IPS-18c (cell line): ENCODE data around the gene JPH2.
"Not testable (repeated sequence)": the region's sequence is repeated elsewhere in the genome, so short reads cannot be mapped to it uniquely, and the experiment has no call there.

Experiments used
- H3K4me3 ChIP-seq: 2 replicates; pipeline ENCODE4 v1.7.0; 2013; ENCODE audit warnings: low read depth, mild to moderate bottlenecking, low read length, moderate library complexity; ENCODE audit not compliant: insufficient read depth
- H3K9me3 ChIP-seq: one replicate; pipeline ENCODE4 v1.6.1; 2013; ENCODE audit warnings: mild to moderate bottlenecking, low read length, moderate library complexity; ENCODE audit not compliant: control insufficient read depth, insufficient read depth

The JPH2 gene

GRCh38 chr20:44187054-44187771, at the start of gene JPH2:
TSS of gene JPH2 (minus strand) at chr20:44187188. CDS start at chr20:44186705, 483 bp downstream.
- Histone ChIP-seq H3K9me3 (no peaks in the 10 kb centered on the region), H3K4me3 (peak within 1 kb of the TSS; percentile 49)

GRCh38 chr20:44235702-44236101, 48.7 kb upstream of the JPH2 start:
- H3K9me3 ChIP-seq, result peaks cover 2% of the 10 kb centered on the region

GRCh38 chr20:44234566-44235317, 47.8 kb upstream of the JPH2 start:
- peaks cover 2% of the 10 kb centered on the region for H3K9me3 ChIP-seq
- H3K4me3 ChIP-seq, result no peak overlapping the region

More at GRCh38 chr20:44235702-44236101, 48.7 kb upstream of the JPH2 start:
- H3K4me3 ChIP-seq, result no peak overlapping the region

GRCh38 chr20:44233436-44234016, 46.5 kb upstream of the JPH2 start:
- Histone ChIP-seq H3K4me3 (no peak overlapping the region), H3K9me3 (peaks cover 2% of the 10 kb centered on the region)

GRCh38 chr20:44232469-44232856, 45.5 kb upstream of the JPH2 start:
- not testable (repeated sequence) for H3K4me3 ChIP-seq, H3K9me3 ChIP-seq

- H3K4me3 ChIP-seq, result no peak overlapping the region
Observed at GRCh38 chr20:44231713-44232468, 44.9 kb upstream of the JPH2 start.

GRCh38 chr20:44231193-44231592, 44.2 kb upstream of the JPH2 start:
- Histone ChIP-seq H3K4me3 (no peak overlapping the region; the same call in 1 of the 2 replicates), H3K9me3 (no peaks in the 10 kb centered on the region)

More at GRCh38 chr20:44231713-44232468, 44.9 kb upstream of the JPH2 start:
- no peaks in the 10 kb centered on the region for H3K9me3 ChIP-seq

GRCh38 chr20:44228465-44229258, 41.7 kb upstream of the JPH2 start:
- Histone ChIP-seq H3K9me3 (no peaks in the 10 kb centered on the region), H3K4me3 (no peak overlapping the region)

GRCh38 chr20:44224637-44225036, 37.6 kb upstream of the JPH2 start:
- Histone ChIP-seq H3K9me3 (no peaks in the 10 kb centered on the region), H3K4me3 (no peak overlapping the region)

GRCh38 chr20:44223721-44224120, 36.7 kb upstream of the JPH2 start:
- H3K4me3 ChIP-seq, result no peak overlapping the region
- H3K9me3 ChIP-seq, result no peaks in the 10 kb centered on the region

GRCh38 chr20:44222633-44223368, 35.8 kb upstream of the JPH2 start:
- H3K4me3 ChIP-seq, result no peak overlapping the region
- H3K9me3 ChIP-seq, result no peaks in the 10 kb centered on the region

- no peak overlapping the region for H3K4me3 ChIP-seq
- H3K9me3 ChIP-seq, result no peaks in the 10 kb centered on the region
Observed at GRCh38 chr20:44222027-44222426, 35.0 kb upstream of the JPH2 start.

- Histone ChIP-seq H3K4me3 (no peak overlapping the region), H3K9me3 (no peaks in the 10 kb centered on the region)
Observed at GRCh38 chr20:44221368-44221954, 34.5 kb upstream of the JPH2 start.

GRCh38 chr20:44219791-44220190, 32.8 kb upstream of the JPH2 start:
- no peaks in the 10 kb centered on the region for H3K9me3 ChIP-seq

GRCh38 chr20:44219170-44219730, 32.3 kb upstream of the JPH2 start:
- Histone ChIP-seq H3K9me3 (no peaks in the 10 kb centered on the region), H3K4me3 (no peak overlapping the region)

More at GRCh38 chr20:44219791-44220190, 32.8 kb upstream of the JPH2 start:
- no peak overlapping the region for H3K4me3 ChIP-seq
